ENCODE data around the gene FGF12.

DNA sequence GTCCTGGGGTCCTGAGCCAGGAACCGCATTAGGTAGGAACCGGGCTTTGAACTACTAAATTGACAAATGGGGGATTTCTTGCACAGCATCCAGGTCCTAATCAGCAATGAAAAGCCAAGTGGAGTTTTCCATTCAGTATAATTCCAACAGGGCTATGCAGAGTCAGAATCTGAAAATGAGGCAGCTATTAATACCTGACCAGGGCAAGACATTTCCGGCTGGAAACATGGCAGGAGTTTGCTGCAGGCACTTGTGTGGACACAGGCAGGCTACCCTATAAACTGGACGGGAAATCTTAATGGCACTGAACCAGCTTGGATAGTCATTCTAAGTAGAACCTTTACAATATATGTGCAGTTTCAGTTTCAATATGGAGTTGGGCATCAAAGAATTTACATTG is 553.1 kb downstream of the FGF12 start:
- TF ChIP-seq POLR2A (IDR thresholded peaks at IDR 0.05) (no peak), POLR2AphosphoS5 (IDR thresholded peaks at IDR 0.05) (no peak)
- TF ChIP-seq, protein P1, sequence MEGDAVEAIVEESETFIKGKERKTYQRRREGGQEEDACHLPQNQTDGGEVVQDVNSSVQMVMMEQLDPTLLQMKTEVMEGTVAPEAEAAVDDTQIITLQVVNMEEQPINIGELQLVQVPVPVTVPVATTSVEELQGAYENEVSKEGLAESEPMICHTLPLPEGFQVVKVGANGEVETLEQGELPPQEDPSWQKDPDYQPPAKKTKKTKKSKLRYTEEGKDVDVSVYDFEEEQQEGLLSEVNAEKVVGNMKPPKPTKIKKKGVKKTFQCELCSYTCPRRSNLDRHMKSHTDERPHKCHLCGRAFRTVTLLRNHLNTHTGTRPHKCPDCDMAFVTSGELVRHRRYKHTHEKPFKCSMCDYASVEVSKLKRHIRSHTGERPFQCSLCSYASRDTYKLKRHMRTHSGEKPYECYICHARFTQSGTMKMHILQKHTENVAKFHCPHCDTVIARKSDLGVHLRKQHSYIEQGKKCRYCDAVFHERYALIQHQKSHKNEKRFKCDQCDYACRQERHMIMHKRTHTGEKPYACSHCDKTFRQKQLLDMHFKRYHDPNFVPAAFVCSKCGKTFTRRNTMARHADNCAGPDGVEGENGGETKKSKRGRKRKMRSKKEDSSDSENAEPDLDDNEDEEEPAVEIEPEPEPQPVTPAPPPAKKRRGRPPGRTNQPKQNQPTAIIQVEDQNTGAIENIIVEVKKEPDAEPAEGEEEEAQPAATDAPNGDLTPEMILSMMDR (IDR thresholded peaks at IDR 0.05 in 8 of 11, conservative IDR thresholded peaks at IDR 0.05 in 3 of 11): no peak
